ENCODE data around the gene IL17C.

The IL17C gene

DNA sequence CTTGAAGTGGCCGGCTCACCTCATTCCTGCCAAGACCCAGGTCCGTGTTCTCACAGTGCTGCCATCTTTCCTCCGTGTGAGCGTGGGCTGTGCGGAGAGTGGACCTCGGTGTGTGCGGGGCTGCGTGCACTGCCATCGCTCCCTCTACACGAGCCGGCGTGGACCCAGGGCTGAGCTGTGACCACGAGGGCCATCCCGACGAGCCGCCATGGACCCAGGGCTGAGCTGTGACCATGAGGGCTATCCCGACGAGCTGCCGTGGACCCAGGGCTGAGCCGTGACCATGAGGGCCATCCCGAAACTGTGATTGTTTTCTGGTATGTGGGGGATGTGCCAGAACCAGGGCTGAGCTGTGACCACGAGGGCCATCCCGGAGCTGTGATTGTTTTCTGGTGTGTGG is 33.4 kb downstream of the IL17C start:
- no peak for DNase-seq (ENCODE audit: low spot score)
- H3K27ac ChIP-seq: no peak overlapping the region
- no peak overlapping the region for H3K4me3 ChIP-seq
- no peak for TF ChIP-seq CTCF (IDR thresholded peaks at IDR 0.05)

GRCh38 chr16:88672776-88673175 is 34.4 kb downstream of the IL17C start:
- Histone ChIP-seq H3K27ac (no peak overlapping the region), H3K4me3 (no peak overlapping the region)
- DNase-seq (ENCODE audit: low spot score): no peak
- no peak for TF ChIP-seq CTCF (IDR thresholded peaks at IDR 0.05)

- no peak for DNase-seq (ENCODE audit: low spot score)
- no peak overlapping the region for H3K27ac ChIP-seq
- H3K4me3 ChIP-seq: no peak overlapping the region
- no peak for TF ChIP-seq CTCF (IDR thresholded peaks at IDR 0.05)
Measured at GRCh38 chr16:88673716-88674379, 35.5 kb downstream of the IL17C start.

DNA sequence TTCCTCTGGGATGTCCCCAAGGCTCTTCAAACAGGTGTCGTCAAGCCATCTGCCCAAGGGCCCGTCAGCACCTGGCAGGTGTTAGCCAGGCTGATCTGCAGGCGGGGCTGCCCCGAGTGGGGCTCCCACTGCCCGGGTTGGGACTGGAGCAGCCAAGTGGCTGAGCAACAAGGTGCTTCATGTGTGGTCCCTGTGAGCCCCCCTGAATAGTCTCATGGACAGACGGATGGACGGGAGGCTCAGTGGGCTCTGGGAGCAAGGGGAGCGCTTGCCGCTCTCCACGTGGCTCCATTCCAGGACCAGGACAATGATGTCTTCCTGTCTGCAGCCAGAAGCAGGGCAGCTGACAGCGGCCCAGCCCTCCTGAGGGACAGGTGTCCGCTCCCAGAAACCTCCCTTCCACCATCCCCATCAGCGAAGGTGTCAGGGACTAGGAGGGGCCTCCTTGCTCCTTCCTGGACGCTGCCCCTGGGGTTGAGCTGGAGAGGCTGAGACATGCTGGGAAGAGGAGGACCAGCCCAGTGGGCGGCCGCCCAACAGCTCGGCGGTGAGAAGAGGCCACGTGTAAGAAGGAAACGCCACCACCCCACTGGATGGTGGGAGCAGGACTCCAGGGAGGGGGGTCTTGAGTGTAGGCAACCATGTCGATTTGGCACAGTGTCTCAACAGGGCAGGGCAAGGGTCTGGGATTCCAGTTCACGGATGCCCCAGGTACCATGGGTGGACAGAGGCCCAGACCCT is 38.3 kb downstream of the IL17C start:
- Histone ChIP-seq H3K27ac (no peak overlapping the region), H3K4me3 (no peak overlapping the region)
- no peak for TF ChIP-seq CTCF (IDR thresholded peaks at IDR 0.05)
- DNase-seq (ENCODE audit: low spot score): no peak

DNA sequence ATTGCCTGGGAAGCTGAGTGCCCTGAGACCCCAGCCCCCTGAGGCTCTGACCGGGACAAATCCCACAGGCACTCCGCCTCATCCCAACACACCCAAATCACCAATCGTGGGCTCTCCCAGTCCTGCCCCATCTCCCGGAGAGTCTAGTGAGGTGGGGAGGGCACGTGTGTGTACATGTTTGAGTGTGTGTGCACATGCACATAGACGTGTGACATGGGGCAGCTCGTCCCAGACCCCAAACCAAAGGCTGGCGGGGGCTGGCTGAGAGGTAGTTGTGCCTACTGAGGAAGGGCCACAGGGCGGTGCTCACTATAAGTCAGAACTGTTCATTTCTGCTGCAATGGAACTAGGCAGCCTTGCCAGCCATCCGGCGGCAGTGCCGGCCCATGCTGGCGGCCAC is 39.3 kb downstream of the IL17C start:
- Histone ChIP-seq H3K27ac (no peak overlapping the region), H3K4me3 (no peak overlapping the region)
- DNase-seq (ENCODE audit: low spot score): no peak
- TF ChIP-seq CTCF (IDR thresholded peaks at IDR 0.05): no peak

GRCh38 chr16:88678224-88678979 is 40.0 kb downstream of the IL17C start:
- no peak for DNase-seq (ENCODE audit: low spot score)
- no peak for TF ChIP-seq CTCF (IDR thresholded peaks at IDR 0.05)
- no peak overlapping the region for H3K27ac ChIP-seq
- no peak overlapping the region for H3K4me3 ChIP-seq

Measured in coronary artery (tissue), 2 donors.